ENCODE data around the gene TMEM156. TPM values are rescaled to one million over a fixed set of nuclear protein-coding genes. Genes with fewer than 3 reads are reported as not detected.
"Not testable (repeated sequence)": the region's sequence is repeated elsewhere in the genome, so short reads cannot be mapped to it uniquely, and the experiment has no call there.

Gene TMEM156
- polyA plus RNA-seq, 1 donor (not counting 4 experiments of a cell fraction or from before 2014, with no cell fraction given): 0.68 TPM

- no peak overlapping the region for H2AFZ ChIP-seq (ENCODE audit: control insufficient read depth, low read length)
- H3K27me3 ChIP-seq (ENCODE audit: control insufficient read depth, extremely low read depth, insufficient read depth, low read length): no peaks in the 10 kb centered on the region
- H3K4me2 ChIP-seq (ENCODE audit: control insufficient read depth, extremely low read depth, insufficient read depth, low read depth, low read length): no peak overlapping the region
- no peak overlapping the region for H3K4me3 ChIP-seq (ENCODE audit: control insufficient read depth in 2 of 3, extremely low read depth in 1 of 3, insufficient read depth in 2 of 3, low read depth in 1 of 3, low read length in 3 of 3)
- dilution Hi-C loops (cut with MboI; ENCODE audit: extremely low pct_ligation_motif_present, low sequenced_read_pairs): no loop called here
- no peak overlapping the region for H3K9ac ChIP-seq (ENCODE audit: control insufficient read depth, extremely low read depth, insufficient read depth, low read length)
- H3K4me1 ChIP-seq (ENCODE audit: control insufficient read depth, extremely low read depth, insufficient read depth, low read length): peaks cover 9% of the 10 kb centered on the region
- DNase-seq (ENCODE audit: low read depth, low spot score): no peak
- no peaks in the 10 kb centered on the region for H4K20me1 ChIP-seq (ENCODE audit: control insufficient read depth, extremely low read depth, insufficient read depth, low read length)
- peaks cover 2% of the 10 kb centered on the region for H3K9me1 ChIP-seq (ENCODE audit: control insufficient read depth, extremely low read depth, insufficient read depth, low read length)
- H3K27ac ChIP-seq (ENCODE audit: control insufficient read depth, insufficient read depth, low read length): no peak overlapping the region
- TF ChIP-seq CTCF (optimal IDR thresholded peaks at IDR 0.05 in 1 of 3, IDR thresholded peaks at IDR 0.05 in 1 of 3, conservative IDR thresholded peaks at IDR 0.05 in 1 of 3; ENCODE audit: extremely low read depth in 1 of 3, insufficient read depth in 2 of 3, low read length in 3 of 3) (no peak), EZH2 (IDR thresholded peaks at IDR 0.05; ENCODE audit: low read length) (no peak)
- H3K36me3 ChIP-seq (ENCODE audit: control insufficient read depth in 2 of 2, extremely low read depth in 1 of 2, insufficient read depth in 2 of 2, low read length in 2 of 2): peaks cover 0 to 3% of the 10 kb centered on the region in 2 experiments
- FAIRE-seq: no peak
- H3K9me3 ChIP-seq (ENCODE audit: control insufficient read depth, low read depth, low read length): no peaks in the 10 kb centered on the region
- H3K79me2 ChIP-seq (ENCODE audit: control insufficient read depth, insufficient read depth, low read length): no peaks in the 10 kb centered on the region
These were observed 87.8 kb downstream of the TMEM156 start for GRCh38 chr4:38944440-38944839.

DNA sequence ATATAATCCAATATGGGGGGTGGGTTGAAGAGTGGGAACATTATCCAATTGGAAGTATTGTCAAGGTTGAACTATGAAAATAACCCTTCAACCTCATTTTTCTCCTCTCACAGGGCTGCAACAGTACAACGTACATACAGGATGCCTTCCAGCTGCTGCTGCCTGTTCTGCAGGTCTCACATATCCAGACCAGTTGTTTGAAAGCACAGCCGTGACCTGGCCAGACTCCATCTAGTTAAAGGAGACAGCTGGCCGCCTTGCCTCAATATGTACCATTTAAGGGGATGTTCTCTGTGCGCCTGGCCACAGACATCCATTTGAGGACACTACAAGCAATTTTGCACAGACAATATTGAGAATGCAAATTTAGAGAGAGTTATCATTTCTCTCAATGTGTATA is 88.9 kb downstream of the TMEM156 start:
- DNase-seq (ENCODE audit: low read depth, low spot score) (no peak), FAIRE-seq (no peak)
- Histone ChIP-seq H3K9me1 (ENCODE audit: control insufficient read depth, extremely low read depth, insufficient read depth, low read length) (no peaks in the 10 kb centered on the region), H3K36me3 (ENCODE audit: control insufficient read depth in 2 of 2, extremely low read depth in 1 of 2, insufficient read depth in 2 of 2, low read length in 2 of 2) (peaks cover 3% of the 10 kb centered on the region in 2 experiments), H3K9ac (ENCODE audit: control insufficient read depth, extremely low read depth, insufficient read depth, low read length) (no peak overlapping the region), H3K9me3 (ENCODE audit: control insufficient read depth, low read depth, low read length) (no peaks in the 10 kb centered on the region), H4K20me1 (ENCODE audit: control insufficient read depth, extremely low read depth, insufficient read depth, low read length) (no peaks in the 10 kb centered on the region), H3K27me3 (ENCODE audit: control insufficient read depth, extremely low read depth, insufficient read depth, low read length) (no peaks in the 10 kb centered on the region), H3K4me1 (ENCODE audit: control insufficient read depth, extremely low read depth, insufficient read depth, low read length) (no peaks in the 10 kb centered on the region), H3K4me2 (ENCODE audit: control insufficient read depth, extremely low read depth, insufficient read depth, low read depth, low read length) (no peak overlapping the region), H3K79me2 (ENCODE audit: control insufficient read depth, insufficient read depth, low read length) (no peaks in the 10 kb centered on the region), H3K27ac (ENCODE audit: control insufficient read depth, insufficient read depth, low read length) (no peak overlapping the region), H2AFZ (ENCODE audit: control insufficient read depth, low read length) (no peak overlapping the region), H3K4me3 (ENCODE audit: control insufficient read depth in 2 of 3, extremely low read depth in 1 of 3, insufficient read depth in 2 of 3, low read depth in 1 of 3, low read length in 3 of 3) (no peak overlapping the region)
- dilution Hi-C loops (cut with MboI; ENCODE audit: extremely low pct_ligation_motif_present, low sequenced_read_pairs): no loop called here
- no peak for TF ChIP-seq CTCF (optimal IDR thresholded peaks at IDR 0.05 in 1 of 3, IDR thresholded peaks at IDR 0.05 in 1 of 3, conservative IDR thresholded peaks at IDR 0.05 in 1 of 3; ENCODE audit: extremely low read depth in 1 of 3, insufficient read depth in 2 of 3, low read length in 3 of 3)
- TF ChIP-seq EZH2 (IDR thresholded peaks at IDR 0.05; ENCODE audit: low read length): no peak

DNA sequence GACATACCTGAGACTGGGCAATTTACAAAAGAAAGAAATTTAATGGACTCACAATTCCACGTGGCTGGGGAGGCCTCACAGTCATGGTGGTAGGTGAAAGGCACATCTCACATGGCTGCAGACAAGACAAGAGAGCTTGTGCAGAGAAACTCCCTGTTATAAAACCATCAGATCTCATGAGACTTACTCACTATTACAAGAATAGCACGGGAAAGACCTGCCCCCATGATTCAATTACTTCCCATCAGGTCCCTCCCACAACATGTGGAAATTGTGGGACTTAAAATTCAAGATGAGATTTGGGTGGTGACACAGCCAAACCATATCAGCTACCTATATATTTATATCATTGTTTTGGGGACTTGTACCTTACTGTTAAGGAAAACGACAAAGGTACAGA is 90.3 kb downstream of the TMEM156 start:
- H3K9me3 ChIP-seq (ENCODE audit: control insufficient read depth, low read depth, low read length); H3K4me1 ChIP-seq (ENCODE audit: control insufficient read depth, extremely low read depth, insufficient read depth, low read length); H3K9me1 ChIP-seq (ENCODE audit: control insufficient read depth, extremely low read depth, insufficient read depth, low read length); H3K9ac ChIP-seq (ENCODE audit: control insufficient read depth, extremely low read depth, insufficient read depth, low read length); H3K27ac ChIP-seq (ENCODE audit: control insufficient read depth, insufficient read depth, low read length); H3K27me3 ChIP-seq (ENCODE audit: control insufficient read depth, extremely low read depth, insufficient read depth, low read length); H3K79me2 ChIP-seq (ENCODE audit: control insufficient read depth, insufficient read depth, low read length); H3K36me3 ChIP-seq (ENCODE audit: control insufficient read depth in 2 of 2, extremely low read depth in 1 of 2, insufficient read depth in 2 of 2, low read length in 2 of 2); H3K4me3 ChIP-seq (ENCODE audit: control insufficient read depth in 2 of 3, extremely low read depth in 1 of 3, insufficient read depth in 2 of 3, low read depth in 1 of 3, low read length in 3 of 3); H3K4me2 ChIP-seq (ENCODE audit: control insufficient read depth, extremely low read depth, insufficient read depth, low read depth, low read length); DNase-seq (ENCODE audit: low read depth, low spot score); dilution Hi-C loops (cut with MboI; ENCODE audit: extremely low pct_ligation_motif_present, low sequenced_read_pairs); FAIRE-seq; H4K20me1 ChIP-seq (ENCODE audit: control insufficient read depth, extremely low read depth, insufficient read depth, low read length); H2AFZ ChIP-seq (ENCODE audit: control insufficient read depth, low read length): not testable (repeated sequence)

Measured in keratinocyte (primary cell).